ENCODE data around the gene SFT2D3. TPM values are rescaled to one million over a fixed set of nuclear protein-coding genes. Genes with fewer than 3 reads are reported as not detected.
A peak's percentile ranks its signal among the peaks of the same experiment; 100 is the strongest.

The SFT2D3 gene, protein sequence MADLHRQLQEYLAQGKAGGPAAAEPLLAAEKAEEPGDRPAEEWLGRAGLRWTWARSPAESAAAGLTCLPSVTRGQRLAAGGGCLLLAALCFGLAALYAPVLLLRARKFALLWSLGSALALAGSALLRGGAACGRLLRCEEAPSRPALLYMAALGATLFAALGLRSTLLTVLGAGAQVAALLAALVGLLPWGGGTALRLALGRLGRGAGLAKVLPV
- total RNA-seq (2021) (7.1 and 7.6 TPM in 2 replicates), Bru-seq, nascent RNA (percentile 89 among the genes with signal in this experiment), BruChase-seq, experiment 1, labeled RNA remaining after a 2-hour chase (percentile 85 among the genes with signal in this experiment), BruChase-seq, experiment 2, labeled RNA remaining after a 6-hour chase (percentile 67 among the genes with signal in this experiment)
- long read RNA-seq, transcript SFT2D3-201 (1 exons, 3,735 nt): major isoform, 27 of 27 reads
- long read RNA-seq, partial matches to known transcripts: 0 of 27 reads
- long read RNA-seq, other reads (novel, unspliced or antisense): 0 of 27 reads

DNA sequence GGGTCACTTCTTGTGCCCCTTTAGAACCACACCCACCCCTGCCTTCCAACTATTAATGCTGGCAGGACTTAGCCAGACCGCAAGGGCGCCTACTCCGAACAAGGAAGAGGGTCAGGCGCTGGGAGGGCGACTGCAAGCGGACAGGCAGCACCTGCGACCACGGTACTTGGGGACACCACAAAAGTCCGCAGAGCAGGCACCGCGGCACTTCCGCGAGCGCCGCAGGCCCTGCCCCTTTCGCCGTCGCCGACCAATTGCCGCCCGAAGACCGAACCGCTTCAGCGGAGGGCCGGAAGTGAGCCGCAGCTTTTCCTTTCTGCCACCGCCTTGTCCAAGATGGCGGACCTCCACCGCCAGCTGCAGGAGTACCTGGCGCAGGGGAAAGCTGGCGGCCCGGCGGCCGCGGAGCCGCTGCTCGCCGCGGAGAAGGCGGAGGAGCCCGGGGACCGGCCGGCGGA, at the start of gene SFT2D3:
SFT2D3 (plus strand) TSS at position 305 of the 458 bp plus-strand sequence; CDS start at position 337, 32 bp downstream.
- intact Hi-C loops (cut with micrococcal nuclease; ENCODE audit: unreplicated experiment): loop anchor here (5.0 kb wide), 1 partner anchor 111 kb away; the partner anchor contains the start of gene WDR33
- peaks cover 24% of the 10 kb centered on the region for H3K4me1 ChIP-seq (ENCODE audit: insufficient read depth, low read length, poor library complexity, severe bottlenecking)
- no TSS peak for BruUV-seq (replicated peaks)
- ChIA-PET CTCF (no interaction called here), POLR2A (ENCODE audit: low non-redundant PET) (no interaction called here)
- H3K36me3 ChIP-seq (ENCODE audit: insufficient read depth, low read length, poor library complexity, severe bottlenecking): peaks cover 16% of the 10 kb centered on the region
- H3K27ac ChIP-seq (ENCODE audit: low read depth, low read length, poor library complexity, severe bottlenecking): peak within 1 kb of the TSS; percentile 96
- peak within 1 kb of the TSS; percentile 66 for H3K4me3 ChIP-seq (ENCODE audit: low read depth, low read length, poor library complexity, severe bottlenecking)
- no peaks in the 10 kb centered on the region for H3K9me3 ChIP-seq (ENCODE audit: low read depth, low read length, poor library complexity, severe bottlenecking)
- no peaks in the 10 kb centered on the region for H3K27me3 ChIP-seq (replicated peaks; ENCODE audit: insufficient read depth, low read depth, low read length, poor library complexity)
- peak; percentile 94 for DNase-seq (ENCODE audit: low spot score)
- no peak for TF ChIP-seq EZH2 (IDR thresholded peaks at IDR 0.05; ENCODE audit: borderline replicate concordance, low read depth, low read length, poor library complexity, severe bottlenecking)
- TF ChIP-seq, protein P1, sequence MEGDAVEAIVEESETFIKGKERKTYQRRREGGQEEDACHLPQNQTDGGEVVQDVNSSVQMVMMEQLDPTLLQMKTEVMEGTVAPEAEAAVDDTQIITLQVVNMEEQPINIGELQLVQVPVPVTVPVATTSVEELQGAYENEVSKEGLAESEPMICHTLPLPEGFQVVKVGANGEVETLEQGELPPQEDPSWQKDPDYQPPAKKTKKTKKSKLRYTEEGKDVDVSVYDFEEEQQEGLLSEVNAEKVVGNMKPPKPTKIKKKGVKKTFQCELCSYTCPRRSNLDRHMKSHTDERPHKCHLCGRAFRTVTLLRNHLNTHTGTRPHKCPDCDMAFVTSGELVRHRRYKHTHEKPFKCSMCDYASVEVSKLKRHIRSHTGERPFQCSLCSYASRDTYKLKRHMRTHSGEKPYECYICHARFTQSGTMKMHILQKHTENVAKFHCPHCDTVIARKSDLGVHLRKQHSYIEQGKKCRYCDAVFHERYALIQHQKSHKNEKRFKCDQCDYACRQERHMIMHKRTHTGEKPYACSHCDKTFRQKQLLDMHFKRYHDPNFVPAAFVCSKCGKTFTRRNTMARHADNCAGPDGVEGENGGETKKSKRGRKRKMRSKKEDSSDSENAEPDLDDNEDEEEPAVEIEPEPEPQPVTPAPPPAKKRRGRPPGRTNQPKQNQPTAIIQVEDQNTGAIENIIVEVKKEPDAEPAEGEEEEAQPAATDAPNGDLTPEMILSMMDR (conservative IDR thresholded peaks at IDR 0.05; ENCODE audit: low read depth, low read length): no peak

DNA sequence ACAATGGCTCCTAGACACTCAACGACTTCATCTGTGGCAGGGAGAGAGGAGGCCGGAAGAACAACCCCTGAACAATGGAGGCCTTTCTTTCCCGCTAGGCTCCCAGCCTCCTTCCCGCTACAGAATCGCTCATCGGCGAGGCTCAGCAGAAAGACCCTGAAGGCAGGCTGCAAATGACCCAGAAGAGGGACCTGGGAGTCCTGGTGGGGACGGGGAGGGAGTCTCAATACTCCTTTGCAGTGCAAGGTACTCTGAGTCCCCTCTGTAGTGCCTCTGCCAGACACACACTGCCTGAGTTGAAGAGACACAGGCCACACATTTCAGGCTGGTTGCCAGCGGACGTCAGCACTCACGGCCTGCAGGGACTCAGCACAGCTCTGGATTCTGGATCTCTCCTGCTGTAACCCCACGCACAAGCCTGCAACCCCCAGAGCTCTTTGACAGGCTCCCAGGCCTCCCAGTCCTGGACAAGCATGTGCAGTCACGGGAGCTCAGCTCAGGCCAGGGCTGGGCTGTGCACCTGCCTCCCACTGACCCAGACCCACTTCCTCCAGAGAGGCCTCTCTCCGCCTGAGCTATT, 49.2 kb upstream of the SFT2D3 start:
- CTCF ChIA-PET: no interaction called here
- no peak for DNase-seq (ENCODE audit: low spot score)
- POLR2A ChIA-PET (ENCODE audit: low non-redundant PET): no interaction called here
- H3K4me1 ChIP-seq (ENCODE audit: insufficient read depth, low read length, poor library complexity, severe bottlenecking): peaks cover 5% of the 10 kb centered on the region
- H3K36me3 ChIP-seq (ENCODE audit: insufficient read depth, low read length, poor library complexity, severe bottlenecking): no peaks in the 10 kb centered on the region
- BruUV-seq (replicated peaks): no TSS peak
- intact Hi-C loops (cut with micrococcal nuclease; ENCODE audit: unreplicated experiment): no loop called here
- no peaks in the 10 kb centered on the region for H3K9me3 ChIP-seq (ENCODE audit: low read depth, low read length, poor library complexity, severe bottlenecking)
- no peak overlapping the region for H3K4me3 ChIP-seq (ENCODE audit: low read depth, low read length, poor library complexity, severe bottlenecking)
- no peak for TF ChIP-seq EZH2 (IDR thresholded peaks at IDR 0.05; ENCODE audit: borderline replicate concordance, low read depth, low read length, poor library complexity, severe bottlenecking)
- TF ChIP-seq, protein P1 (conservative IDR thresholded peaks at IDR 0.05; ENCODE audit: low read depth, low read length): no peak
- no peaks in the 10 kb centered on the region for H3K27me3 ChIP-seq (replicated peaks; ENCODE audit: insufficient read depth, low read depth, low read length, poor library complexity)
- no peak overlapping the region for H3K27ac ChIP-seq (ENCODE audit: low read depth, low read length, poor library complexity, severe bottlenecking)

DNA sequence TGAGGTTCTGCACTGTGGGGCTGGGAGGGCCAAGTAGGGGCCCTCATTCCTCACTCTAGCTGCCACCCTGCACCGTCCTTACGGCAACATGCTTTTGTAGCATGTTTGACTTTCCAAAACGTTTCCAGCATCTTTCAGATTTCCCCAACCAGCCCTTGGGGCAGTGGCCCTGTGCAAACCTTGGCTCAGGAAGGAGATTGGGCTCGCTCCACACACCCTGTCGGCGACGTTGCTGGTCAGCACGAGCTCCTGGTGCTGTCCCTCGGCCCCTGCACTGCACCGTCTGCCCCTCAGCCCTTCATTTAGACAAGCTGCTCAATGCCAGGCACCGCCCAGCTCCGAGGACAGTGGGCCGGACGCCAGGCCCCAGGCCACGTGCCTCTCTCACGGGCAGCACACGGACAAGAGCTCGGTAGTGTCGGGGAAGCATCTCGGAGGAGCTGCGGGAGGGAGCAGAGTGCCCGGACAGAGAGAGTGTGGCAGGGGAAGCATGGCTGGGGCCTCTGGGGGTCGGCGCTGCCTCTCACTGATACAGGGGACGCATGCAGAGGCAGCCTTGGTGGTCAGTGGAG, 48.4 kb upstream of the SFT2D3 start:
- Histone ChIP-seq H3K9me3 (ENCODE audit: low read depth, low read length, poor library complexity, severe bottlenecking) (no peaks in the 10 kb centered on the region), H3K27ac (ENCODE audit: low read depth, low read length, poor library complexity, severe bottlenecking) (no peak overlapping the region), H3K27me3 (replicated peaks; ENCODE audit: insufficient read depth, low read depth, low read length, poor library complexity) (no peaks in the 10 kb centered on the region), H3K36me3 (ENCODE audit: insufficient read depth, low read length, poor library complexity, severe bottlenecking) (no peaks in the 10 kb centered on the region), H3K4me1 (ENCODE audit: insufficient read depth, low read length, poor library complexity, severe bottlenecking) (peaks cover 5% of the 10 kb centered on the region), H3K4me3 (ENCODE audit: low read depth, low read length, poor library complexity, severe bottlenecking) (no peak overlapping the region)
- TF ChIP-seq, protein P1 (conservative IDR thresholded peaks at IDR 0.05; ENCODE audit: low read depth, low read length): no peak
- TF ChIP-seq EZH2 (IDR thresholded peaks at IDR 0.05; ENCODE audit: borderline replicate concordance, low read depth, low read length, poor library complexity, severe bottlenecking): no peak
- CTCF ChIA-PET: no interaction called here
- intact Hi-C loops (cut with micrococcal nuclease; ENCODE audit: unreplicated experiment): no loop called here
- BruUV-seq (replicated peaks): no TSS peak
- no peak for DNase-seq (ENCODE audit: low spot score)
- POLR2A ChIA-PET (ENCODE audit: low non-redundant PET): no interaction called here
